Measurements from ENCODE around the gene HNRNPH1.
A peak's percentile ranks its signal among the peaks of the same experiment; 100 is the strongest.
"Not testable (repeated sequence)": the region's sequence is repeated elsewhere in the genome, so short reads cannot be mapped to it uniquely, and the experiment has no call there.

HNRNPH1 gene

GRCh38 chr5:179623003-179623905, at the start of gene HNRNPH1:
Gene HNRNPH1, minus strand, starts transcription at chr5:179623671. Its CDS starts 538 bp downstream, at chr5:179623133.
- peak; percentile 99 for DNase-seq (ENCODE audit: low spot score)

- no peak for DNase-seq (ENCODE audit: low spot score)
These were observed 44.9 kb upstream of the HNRNPH1 start for GRCh38 chr5:179668391-179668790.

GRCh38 chr5:179661647-179662046, 38.2 kb upstream of the HNRNPH1 start:
- DNase-seq (ENCODE audit: low spot score), result not testable (repeated sequence)

GRCh38 chr5:179658179-179658856, 34.8 kb upstream of the HNRNPH1 start:
- not testable (repeated sequence) for DNase-seq (ENCODE audit: low spot score)

- not testable (repeated sequence) for DNase-seq (ENCODE audit: low spot score)
These were observed 34.1 kb upstream of the HNRNPH1 start for GRCh38 chr5:179657302-179658178.

GRCh38 chr5:179653135-179653534, 29.7 kb upstream of the HNRNPH1 start:
- not testable (repeated sequence) for DNase-seq (ENCODE audit: low spot score)

GRCh38 chr5:179650245-179650644, 26.8 kb upstream of the HNRNPH1 start:
- DNase-seq (ENCODE audit: low spot score), result not testable (repeated sequence)

- not testable (repeated sequence) for DNase-seq (ENCODE audit: low spot score)
These were observed 25.8 kb upstream of the HNRNPH1 start for GRCh38 chr5:179649166-179649703.

GRCh38 chr5:179648410-179648809, 24.9 kb upstream of the HNRNPH1 start:
- no peak for DNase-seq (ENCODE audit: low spot score)

- DNase-seq (ENCODE audit: low spot score), result not testable (repeated sequence)
These were observed 21.3 kb upstream of the HNRNPH1 start for GRCh38 chr5:179644766-179645165.

GRCh38 chr5:179643141-179643920, 19.9 kb upstream of the HNRNPH1 start:
- DNase-seq (ENCODE audit: low spot score), result not testable (repeated sequence)

- not testable (repeated sequence) for DNase-seq (ENCODE audit: low spot score)
These were observed 19.2 kb upstream of the HNRNPH1 start for GRCh38 chr5:179642626-179643025.

GRCh38 chr5:179641745-179642144, 18.3 kb upstream of the HNRNPH1 start:
- not testable (repeated sequence) for DNase-seq (ENCODE audit: low spot score)

GRCh38 chr5:179639296-179639695, 15.8 kb upstream of the HNRNPH1 start:
- not testable (repeated sequence) for DNase-seq (ENCODE audit: low spot score)

GRCh38 chr5:179634370-179635172, 11.1 kb upstream of the HNRNPH1 start:
- not testable (repeated sequence) for DNase-seq (ENCODE audit: low spot score)

- not testable (repeated sequence) for DNase-seq (ENCODE audit: low spot score)
These were observed 10.3 kb upstream of the HNRNPH1 start for GRCh38 chr5:179633501-179634369.

GRCh38 chr5:179624841-179625271, 1.4 kb upstream of the HNRNPH1 start:
- no peak for DNase-seq (ENCODE audit: low spot score)

GRCh38 chr5:179623906-179624741, 653 bp upstream of the HNRNPH1 start:
- no peak for DNase-seq (ENCODE audit: low spot score)
